Ovary (tissue), 3 donors: ENCODE data around the gene PPP2R2C.

Experiments
- POLR2A ChIP-seq: fragments of 450-650 bp; IDR thresholded peaks from one replicate; pipeline ENCODE4 v1.6.1; 2017; ENCODE audit warnings: antibody characterized with exemption, mild to moderate bottlenecking, moderate library complexity
- TF ChIP-seq, protein P1 (sequence below), 3 donors: fragments of 450-650 bp in 2 of 3; fragments of 200-600 bp in 1 of 3; IDR thresholded peaks; one replicate each; pipeline versions ENCODE4 v1.5.1 to v1.8.0; 2016 to 2022; ENCODE audit warnings: antibody characterized with exemption in 3 of 3, mild to moderate bottlenecking in 1 of 3
- donor health status: DM: no; HTN: no; CAD: no.

DNA sequence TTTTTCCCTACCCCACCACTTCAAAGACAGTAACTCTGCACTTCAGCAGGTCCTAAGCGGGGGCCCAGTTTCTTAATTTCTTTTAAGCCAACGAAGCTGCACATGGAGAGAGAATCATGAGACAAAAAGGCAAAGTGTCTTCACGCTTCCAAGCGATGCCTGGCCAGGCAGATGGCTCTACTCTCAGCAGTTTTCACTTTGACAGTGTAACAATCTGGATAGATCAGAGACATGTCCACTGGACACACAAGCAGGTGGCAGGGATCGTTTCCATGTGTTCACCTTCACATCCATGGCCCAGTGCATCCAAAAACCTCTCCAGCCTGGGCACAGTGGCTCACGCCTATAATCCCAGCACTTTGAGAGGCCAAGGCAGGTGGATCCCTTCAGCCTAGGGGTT lies 27.8 kb downstream of the PPP2R2C start:
- TF ChIP-seq, protein P1, sequence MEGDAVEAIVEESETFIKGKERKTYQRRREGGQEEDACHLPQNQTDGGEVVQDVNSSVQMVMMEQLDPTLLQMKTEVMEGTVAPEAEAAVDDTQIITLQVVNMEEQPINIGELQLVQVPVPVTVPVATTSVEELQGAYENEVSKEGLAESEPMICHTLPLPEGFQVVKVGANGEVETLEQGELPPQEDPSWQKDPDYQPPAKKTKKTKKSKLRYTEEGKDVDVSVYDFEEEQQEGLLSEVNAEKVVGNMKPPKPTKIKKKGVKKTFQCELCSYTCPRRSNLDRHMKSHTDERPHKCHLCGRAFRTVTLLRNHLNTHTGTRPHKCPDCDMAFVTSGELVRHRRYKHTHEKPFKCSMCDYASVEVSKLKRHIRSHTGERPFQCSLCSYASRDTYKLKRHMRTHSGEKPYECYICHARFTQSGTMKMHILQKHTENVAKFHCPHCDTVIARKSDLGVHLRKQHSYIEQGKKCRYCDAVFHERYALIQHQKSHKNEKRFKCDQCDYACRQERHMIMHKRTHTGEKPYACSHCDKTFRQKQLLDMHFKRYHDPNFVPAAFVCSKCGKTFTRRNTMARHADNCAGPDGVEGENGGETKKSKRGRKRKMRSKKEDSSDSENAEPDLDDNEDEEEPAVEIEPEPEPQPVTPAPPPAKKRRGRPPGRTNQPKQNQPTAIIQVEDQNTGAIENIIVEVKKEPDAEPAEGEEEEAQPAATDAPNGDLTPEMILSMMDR (IDR thresholded peaks at IDR 0.05) = no peak
- TF ChIP-seq POLR2A = no peak
